ENCODE measurements around the gene TUBGCP2. TPM values are rescaled to one million over a fixed set of nuclear protein-coding genes. Genes with fewer than 3 reads are reported as not detected.

Gene TUBGCP2
- total RNA-seq, 4 donors from 2014 or later: 21.5 to 43.8 (median 36.5) TPM

DNA sequence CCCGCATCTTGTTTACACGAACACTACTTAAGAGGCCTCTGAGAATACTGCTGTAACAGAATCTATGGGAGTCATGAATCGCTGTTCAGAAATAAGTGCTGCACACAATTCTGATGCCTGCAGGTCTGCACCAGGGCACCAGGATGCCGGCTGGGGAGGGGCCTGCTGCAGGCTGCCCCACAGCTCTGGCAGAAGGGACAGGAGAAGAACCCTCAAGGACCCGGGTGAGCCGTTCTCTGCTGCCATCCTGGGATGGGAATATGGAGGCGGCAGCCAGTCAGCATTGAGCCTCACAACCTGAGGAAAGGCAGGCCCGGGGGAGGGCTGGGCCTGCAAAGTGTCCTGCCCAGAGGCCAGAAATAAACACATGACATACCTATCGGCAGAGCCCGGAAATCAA, 11.2 kb downstream of the TUBGCP2 start:
- in situ Hi-C loops (cut with MboI; ENCODE audit: low sequenced_read_pairs in 4 of 4): no loop called here
- Histone ChIP-seq H3K36me3 (peaks cover 0 to 87% of the 10 kb centered on the region in 2 donors), H3K27me3 (no peaks in the 10 kb centered on the region), H3K27ac (no peak overlapping the region), H3K4me1 (no peaks in the 10 kb centered on the region), H3K4me3 (no peak overlapping the region), H3K9me3 (no peaks in the 10 kb centered on the region)
- no peak for DNase-seq
- no peak for ATAC-seq
- intact Hi-C loops (cut with DNase I; ENCODE audit: low total_unique reads): no loop called here
- TF ChIP-seq, protein P1, sequence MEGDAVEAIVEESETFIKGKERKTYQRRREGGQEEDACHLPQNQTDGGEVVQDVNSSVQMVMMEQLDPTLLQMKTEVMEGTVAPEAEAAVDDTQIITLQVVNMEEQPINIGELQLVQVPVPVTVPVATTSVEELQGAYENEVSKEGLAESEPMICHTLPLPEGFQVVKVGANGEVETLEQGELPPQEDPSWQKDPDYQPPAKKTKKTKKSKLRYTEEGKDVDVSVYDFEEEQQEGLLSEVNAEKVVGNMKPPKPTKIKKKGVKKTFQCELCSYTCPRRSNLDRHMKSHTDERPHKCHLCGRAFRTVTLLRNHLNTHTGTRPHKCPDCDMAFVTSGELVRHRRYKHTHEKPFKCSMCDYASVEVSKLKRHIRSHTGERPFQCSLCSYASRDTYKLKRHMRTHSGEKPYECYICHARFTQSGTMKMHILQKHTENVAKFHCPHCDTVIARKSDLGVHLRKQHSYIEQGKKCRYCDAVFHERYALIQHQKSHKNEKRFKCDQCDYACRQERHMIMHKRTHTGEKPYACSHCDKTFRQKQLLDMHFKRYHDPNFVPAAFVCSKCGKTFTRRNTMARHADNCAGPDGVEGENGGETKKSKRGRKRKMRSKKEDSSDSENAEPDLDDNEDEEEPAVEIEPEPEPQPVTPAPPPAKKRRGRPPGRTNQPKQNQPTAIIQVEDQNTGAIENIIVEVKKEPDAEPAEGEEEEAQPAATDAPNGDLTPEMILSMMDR (IDR thresholded peaks at IDR 0.05 in 4 of 5, conservative IDR thresholded peaks at IDR 0.05 in 1 of 5): no peak
- no peak for TF ChIP-seq POLR2A (IDR thresholded peaks at IDR 0.05)

DNA sequence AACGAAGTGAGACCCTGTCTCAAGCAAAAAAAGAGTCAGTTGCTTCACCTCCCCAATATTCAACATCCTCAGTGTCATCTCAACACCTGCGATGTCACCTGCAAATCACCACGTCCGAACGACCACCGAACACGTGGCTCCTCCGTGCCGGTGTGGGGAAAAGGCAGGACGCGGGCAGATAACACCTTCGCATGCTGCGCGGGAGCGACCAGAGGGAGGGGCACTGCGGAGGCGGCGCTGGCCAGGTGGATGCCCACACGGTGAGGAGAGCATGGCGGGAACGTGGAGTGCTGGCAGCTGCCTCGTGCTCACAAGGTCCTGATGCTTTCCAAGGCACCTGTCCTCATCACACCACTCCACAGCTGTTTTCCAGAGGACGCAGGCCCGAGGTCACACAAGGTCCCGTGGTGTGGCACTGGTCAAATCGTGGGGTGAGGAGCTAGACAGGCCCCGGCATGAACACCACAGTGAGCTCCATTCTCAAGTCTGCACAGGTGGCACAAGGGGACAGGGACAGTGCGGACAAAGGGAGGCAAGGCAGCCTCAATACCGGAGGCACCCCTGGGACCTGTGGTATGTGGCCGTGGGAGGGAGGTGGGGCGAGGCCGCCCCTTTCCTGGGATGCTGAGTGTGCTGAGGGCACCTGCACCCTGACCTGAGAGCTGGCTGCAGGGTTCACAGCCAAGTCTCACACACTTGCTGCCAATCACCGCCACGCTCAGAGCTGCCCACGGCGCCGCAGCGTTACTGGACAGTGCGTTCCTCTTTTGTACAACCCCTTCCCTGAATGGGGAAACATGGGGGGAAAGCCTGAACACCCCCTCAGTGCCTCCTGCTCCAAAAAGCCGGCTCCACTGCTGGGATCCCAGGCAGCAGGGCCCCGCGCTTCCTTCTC, 13.0 kb downstream of the TUBGCP2 start:
- Histone ChIP-seq H3K9me3 (no peaks in the 10 kb centered on the region), H3K36me3 (peaks cover 0 to 85% of the 10 kb centered on the region in 2 donors), H3K27me3 (no peaks in the 10 kb centered on the region), H3K4me3 (no peak overlapping the region), H3K4me1 (no peaks in the 10 kb centered on the region), H3K27ac (no peak overlapping the region)
- ATAC-seq (no peak), DNase-seq (no peak)
- TF ChIP-seq POLR2A (IDR thresholded peaks at IDR 0.05): no peak
- TF ChIP-seq, protein P1 (IDR thresholded peaks at IDR 0.05 in 4 of 5, conservative IDR thresholded peaks at IDR 0.05 in 1 of 5): no peak
- in situ Hi-C loops (cut with MboI; ENCODE audit: low sequenced_read_pairs in 4 of 4) (no loop called here), intact Hi-C loops (cut with DNase I; ENCODE audit: low total_unique reads) (no loop called here)

DNA sequence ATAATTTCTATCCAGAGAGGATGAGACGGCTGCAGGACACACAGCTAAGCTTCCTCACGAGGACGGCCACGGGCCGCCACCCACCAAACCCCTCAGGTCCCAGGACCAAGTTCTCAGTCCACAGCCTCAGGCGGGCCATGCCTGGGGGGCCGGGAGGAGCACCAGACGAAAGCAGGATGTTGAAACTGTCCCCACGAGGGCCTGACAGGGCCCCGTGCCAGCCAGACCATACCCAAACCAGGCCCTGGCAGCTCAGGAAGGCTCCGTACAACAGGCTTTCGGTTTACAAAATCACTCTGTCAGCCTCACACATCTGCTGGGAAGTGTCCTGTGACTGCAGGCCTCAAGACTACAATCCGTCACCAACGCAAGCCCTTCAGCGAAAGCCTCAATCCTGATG, 14.5 kb downstream of the TUBGCP2 start:
- intact Hi-C loops (cut with DNase I; ENCODE audit: low total_unique reads) (no loop called here), in situ Hi-C loops (cut with MboI; ENCODE audit: low sequenced_read_pairs in 4 of 4) (no loop called here)
- ATAC-seq (no peak), DNase-seq (no peak)
- Histone ChIP-seq H3K4me1 (no peaks in the 10 kb centered on the region), H3K27me3 (no peaks in the 10 kb centered on the region), H3K27ac (no peak overlapping the region), H3K36me3 (peaks cover 0 to 84% of the 10 kb centered on the region in 2 donors), H3K4me3 (no peak overlapping the region), H3K9me3 (no peaks in the 10 kb centered on the region)
- TF ChIP-seq, protein P1 (IDR thresholded peaks at IDR 0.05 in 4 of 5, conservative IDR thresholded peaks at IDR 0.05 in 1 of 5): no peak
- TF ChIP-seq POLR2A (IDR thresholded peaks at IDR 0.05): no peak

DNA sequence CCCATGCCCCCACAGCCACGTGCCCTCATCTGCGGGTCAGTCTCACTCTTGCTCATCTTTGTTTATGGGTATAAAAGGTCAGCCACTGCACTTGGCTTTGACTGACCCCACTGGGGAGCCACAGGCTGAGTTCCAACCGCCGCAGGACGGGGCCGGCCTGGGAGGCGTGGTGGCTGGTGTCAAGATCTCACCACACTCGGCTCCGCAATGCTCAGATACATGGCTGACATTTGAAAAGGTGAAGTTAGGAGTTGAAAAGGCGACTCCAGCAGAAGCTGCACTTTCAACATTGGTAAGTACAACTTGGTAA, 14.9 kb downstream of the TUBGCP2 start:
- ATAC-seq (no peak), DNase-seq (no peak)
- intact Hi-C loops (cut with DNase I; ENCODE audit: low total_unique reads): no loop called here
- in situ Hi-C loops (cut with MboI; ENCODE audit: low sequenced_read_pairs in 4 of 4): no loop called here
- H3K4me1 ChIP-seq: no peaks in the 10 kb centered on the region
- peaks cover 0 to 84% of the 10 kb centered on the region in 2 donors for H3K36me3 ChIP-seq
- H3K4me3 ChIP-seq: no peak overlapping the region
- TF ChIP-seq, protein P1 (IDR thresholded peaks at IDR 0.05 in 4 of 5, conservative IDR thresholded peaks at IDR 0.05 in 1 of 5): no peak
- no peak for TF ChIP-seq POLR2A (IDR thresholded peaks at IDR 0.05)
- H3K27me3 ChIP-seq: no peaks in the 10 kb centered on the region
- H3K27ac ChIP-seq: no peak overlapping the region
- H3K9me3 ChIP-seq: no peaks in the 10 kb centered on the region

All from gastrocnemius medialis (tissue), 4 donors.